HCT116 (cell line): Measurements from ENCODE around the gene CPS1. TPM values are rescaled to one million over a fixed set of nuclear protein-coding genes. Genes with fewer than 3 reads are reported as not detected.

Source experiments
- ATAC-seq: fragments of 200-7000 bp; cut with Tn5 transposase; 2 replicates; pipeline ENCODE4 v1.9.1; 2020; ENCODE audit warnings: mild to moderate bottlenecking, moderate library complexity
- BruUV-seq: library from RNA; stranded (reverse); fragments of 400-500 nt; replicated peaks from 2 replicates; lab custom pipeline; 2021; lab: Mats Ljungman, UMichigan
- CTCF ChIA-PET: fragments of 300-600 bp; sonication (Branson Sonifier 250); formaldehyde crosslinking; loops from one replicate; lab custom pipeline; 2021; ENCODE audit warnings: antibody characterized with exemption; lab: Charles Lee
- POLR2A ChIA-PET: fragments of 300-600, 350-600 bp; sonication (Branson Sonifier 250); formaldehyde crosslinking; loops from one replicate; lab custom pipeline; 2021; ENCODE audit warnings: antibody characterized with exemption; lab: Charles Lee
- RAD21 ChIA-PET, 2 experiments: fragments of 300-600 bp; sonication (Branson Sonifier 250); formaldehyde crosslinking; loops; one replicate each; lab custom pipeline; 2023; ENCODE audit warnings: low total read pairs in 2 of 2; ENCODE audit not compliant: uncharacterized antibody in 2 of 2, unreplicated experiment in 2 of 2, low non-redundant PET in 1 of 2; lab: Charles Lee
- DNase-seq: peaks from one replicate; pipeline ENCODE4 v3.0.0-alpha.2; 2010; ENCODE audit warnings: low read depth, low spot score
- H2AFZ ChIP-seq: fragments of 200-600 bp; shearing (Covaris generic), sonication (generic); 2 replicates; pipeline ENCODE4 v1.6.1; 2017; ENCODE audit warnings: low read depth, mixed run types, mixed read lengths, antibody characterized with exemption, low read length; ENCODE audit not compliant: poor library complexity, severe bottlenecking
- H3K27ac ChIP-seq: 2 replicates; pipeline ENCODE4 v1.5.1; 2012; ENCODE audit warnings: low read depth, low read length
- H3K27me3 ChIP-seq: fragments of 200-600 bp; sonication (generic); 2 replicates; pipeline ENCODE4 v1.6.1; 2016; ENCODE audit warnings: mixed run types, low read length, mixed read lengths; ENCODE audit not compliant: insufficient read depth
- H3K36me3 ChIP-seq, 2 experiments: fragments of 200-500 bp in 1 of 2; fragments of 200-600 bp in 1 of 2; sonication (Bioruptor generic) in 1 of 2; sonication (generic) in 1 of 2; 2 replicates each; pipeline versions ENCODE4 v1.5.1 to v1.6.1; 2014 to 2016; ENCODE audit warnings: low read length in 2 of 2, inconsistent platforms in 1 of 2, mixed read lengths in 1 of 2, mixed run types in 1 of 2; ENCODE audit not compliant: insufficient read depth in 2 of 2, control insufficient read depth in 1 of 2
- H3K4me1 ChIP-seq, 2 experiments: fragments of 200-600 bp in 1 of 2; sonication (generic) in 1 of 2; 2 replicates each; pipeline versions ENCODE4 v1.5.1 to v1.6.1; 2012 to 2017; ENCODE audit warnings: low read length in 2 of 2, inconsistent platforms in 1 of 2, mild to moderate bottlenecking in 1 of 2, mixed read lengths in 1 of 2, mixed run types in 1 of 2, moderate library complexity in 1 of 2; ENCODE audit not compliant: insufficient read depth in 2 of 2, control insufficient read depth in 1 of 2
- H3K4me2 ChIP-seq: fragments of 200-600 bp; sonication (generic); 2 replicates; pipeline ENCODE4 v1.6.1; 2017; ENCODE audit warnings: mixed run types, low read length, mixed read lengths
- H3K4me3 ChIP-seq, 2 experiments: fragments of 200-600 bp in 1 of 2; sonication (generic) in 1 of 2; replicated peaks in 1 of 2; 2 replicates each; pipeline ENCODE4 v1.5.1; 2011 to 2016; ENCODE audit warnings: low read length in 2 of 2, control low read depth in 1 of 2, low read depth in 1 of 2, mild to moderate bottlenecking in 1 of 2, mixed read lengths in 1 of 2, mixed run types in 1 of 2
- H3K79me2 ChIP-seq: fragments of 200-600 bp; sonication (generic); 2 replicates; pipeline ENCODE4 v1.6.1; 2017; ENCODE audit warnings: mild to moderate bottlenecking, mixed run types, low read length, moderate library complexity, mixed read lengths; ENCODE audit not compliant: insufficient read depth
- H3K9ac ChIP-seq: fragments of 200-600 bp; sonication (generic); 2 replicates; pipeline ENCODE4 v1.6.1; 2016; ENCODE audit warnings: low read length, mixed read lengths
- H3K9me2 ChIP-seq: fragments of 200-600 bp; sonication (generic), shearing (Covaris generic); 2 replicates; pipeline ENCODE4 v1.6.1; 2017; ENCODE audit warnings: mixed run types, mild to moderate bottlenecking, moderate library complexity; ENCODE audit not compliant: insufficient read depth
- H3K9me3 ChIP-seq, 2 experiments: fragments of 200-500 bp in 1 of 2; fragments of 200-600 bp in 1 of 2; sonication (Bioruptor generic) in 1 of 2; sonication (generic) in 1 of 2; 2 replicates each; pipeline ENCODE4 v1.6.1; 2014 to 2017; ENCODE audit warnings: low read length in 2 of 2, mixed read lengths in 2 of 2, inconsistent platforms in 1 of 2, low read depth in 1 of 2, mild to moderate bottlenecking in 1 of 2, mixed run types in 1 of 2, moderate library complexity in 1 of 2; ENCODE audit not compliant: control insufficient read depth in 1 of 2, insufficient read depth in 1 of 2
- H4K20me1 ChIP-seq: fragments of 200-600 bp; sonication (generic), shearing (Covaris generic); 2 replicates; pipeline ENCODE4 v1.6.1; 2017; ENCODE audit warnings: mixed run types, mild to moderate bottlenecking, moderate library complexity; ENCODE audit not compliant: insufficient read depth
- ATF3 ChIP-seq: IDR thresholded peaks from 2 replicates; pipeline ENCODE4 v1.6.1; 2012
- CEBPB ChIP-seq: IDR thresholded peaks from 2 replicates; pipeline ENCODE4 v1.6.1; 2012; ENCODE audit warnings: low read depth
- ELF1 ChIP-seq: IDR thresholded peaks from 2 replicates; pipeline ENCODE4 v1.6.1; 2012; ENCODE audit warnings: low read depth, borderline replicate concordance
- EZH2phosphoT487 ChIP-seq: fragments of 200-600 bp; IDR thresholded peaks from 2 replicates; pipeline ENCODE4 v1.6.1; 2018; ENCODE audit warnings: antibody characterized with exemption, borderline replicate concordance
- JUND ChIP-seq: IDR thresholded peaks from 2 replicates; pipeline ENCODE4 v1.6.1; 2012
- MAX ChIP-seq: IDR thresholded peaks from 2 replicates; pipeline ENCODE4 v1.6.1; 2012
- POLR2A ChIP-seq: IDR thresholded peaks from 2 replicates; pipeline ENCODE4 v1.7.0; 2011; ENCODE audit warnings: borderline replicate concordance; ENCODE audit not compliant: insufficient read depth, insufficient read length; ENCODE audit errors: extremely low read depth
- RAD21 ChIP-seq: IDR thresholded peaks from 2 replicates; pipeline ENCODE4 v1.6.1; 2012; ENCODE audit warnings: low read depth, mild to moderate bottlenecking
- SRF ChIP-seq: IDR thresholded peaks from 2 replicates; pipeline ENCODE4 v1.6.1; 2012; ENCODE audit warnings: low read depth
- YY1 ChIP-seq: IDR thresholded peaks from 2 replicates; pipeline ENCODE4 v1.6.1; 2011; ENCODE audit warnings: low read length, low read depth, moderate library complexity, mild to moderate bottlenecking; ENCODE audit not compliant: insufficient replicate concordance; ENCODE audit errors: extremely low read depth
- ZBTB33 ChIP-seq: IDR thresholded peaks from 2 replicates; pipeline ENCODE4 v1.6.1; 2011; ENCODE audit warnings: mild to moderate bottlenecking, low read length, moderate library complexity; ENCODE audit not compliant: insufficient replicate concordance; ENCODE audit errors: extremely low read depth
- intact Hi-C: fragments of 100-400 bp; cut with micrococcal nuclease; formaldehyde crosslinking; loops from 2 replicates; pipeline ENCODE4 v1.10.0; 2022
- total RNA-seq: library from RNA; stranded (reverse); gene quantifications from one replicate; pipeline ENCODE4 v1.2.1, GENCODE V29; 2021; ENCODE audit not compliant: unreplicated experiment

CPS1 gene
- total RNA-seq, 1 experiment from 2014 or later = 37.5 TPM

GRCh38 chr2:210523650-210524289, 32.6 kb upstream of the CPS1 start:
- no peaks in the 10 kb centered on the region for H3K9me3 ChIP-seq
- no peaks in the 10 kb centered on the region for H3K36me3 ChIP-seq
- H2AFZ ChIP-seq = no peak overlapping the region
- H3K9me2 ChIP-seq = no peaks in the 10 kb centered on the region
- H3K4me1 ChIP-seq = no peaks in the 10 kb centered on the region
- POLR2A ChIA-PET = no interaction called here
- RAD21 ChIA-PET = no interaction called here
- no peak overlapping the region for H3K27ac ChIP-seq
- ATAC-seq (no peak), DNase-seq (no peak)
- H3K4me2 ChIP-seq = no peak overlapping the region
- no peak overlapping the region for H3K4me3 ChIP-seq
- CTCF ChIA-PET = no interaction called here
- H3K9ac ChIP-seq = no peak overlapping the region
- no peaks in the 10 kb centered on the region for H3K79me2 ChIP-seq
- no peaks in the 10 kb centered on the region for H3K27me3 ChIP-seq
- no peaks in the 10 kb centered on the region for H4K20me1 ChIP-seq
- intact Hi-C loops = no loop called here
- BruUV-seq = no TSS peak
- no peak for TF ChIP-seq ATF3
- TF ChIP-seq CEBPB = no peak
- TF ChIP-seq SRF = no peak
- no peak for TF ChIP-seq YY1
- TF ChIP-seq MAX = no peak
- TF ChIP-seq ZBTB33 = no peak
- TF ChIP-seq POLR2A = no peak
- no peak for TF ChIP-seq EZH2phosphoT487
- no peak for TF ChIP-seq RAD21
- TF ChIP-seq JUND = no peak
- no peak for TF ChIP-seq ELF1
